ENCODE results near the gene BRS3.

GRCh38 chrX:136480383-136480782 lies 7.4 kb upstream of the BRS3 start:
- TF ChIP-seq CTCF (IDR thresholded peaks at IDR 0.05) (no peak), POLR2A (IDR thresholded peaks at IDR 0.05) (no peak)

Measured in body of pancreas (tissue), 4 donors.